Activated T-cell treated with anti-CD3 and anti-CD28 coated beads for 4 hours (primary cell): ENCODE data around the gene TET3.

Experiments used
- DNase-seq: peaks from one replicate; pipeline ENCODE4 v3.0.0-alpha.2; 2020

Gene TET3

DNA sequence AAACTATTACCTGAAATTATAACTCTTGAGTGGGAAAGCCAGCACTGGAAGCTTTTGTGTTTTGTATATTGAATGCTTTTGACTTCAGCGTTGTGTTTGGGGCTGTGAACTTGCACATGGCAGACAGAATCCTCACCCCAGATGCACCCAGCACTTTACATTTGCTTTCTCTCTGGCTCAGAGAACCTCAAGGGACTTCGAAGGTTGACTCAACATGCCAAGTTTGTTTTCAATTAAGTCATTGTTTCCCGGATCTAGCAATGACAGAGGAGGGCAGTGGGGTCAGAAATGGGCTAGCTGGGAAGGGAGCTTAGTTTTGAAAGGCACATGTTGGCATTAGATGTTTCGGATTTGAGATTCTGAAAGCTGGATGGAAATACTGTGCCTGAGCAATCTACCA lies 22.4 kb downstream of the TET3 start:
- DNase-seq, result no peak

DNA sequence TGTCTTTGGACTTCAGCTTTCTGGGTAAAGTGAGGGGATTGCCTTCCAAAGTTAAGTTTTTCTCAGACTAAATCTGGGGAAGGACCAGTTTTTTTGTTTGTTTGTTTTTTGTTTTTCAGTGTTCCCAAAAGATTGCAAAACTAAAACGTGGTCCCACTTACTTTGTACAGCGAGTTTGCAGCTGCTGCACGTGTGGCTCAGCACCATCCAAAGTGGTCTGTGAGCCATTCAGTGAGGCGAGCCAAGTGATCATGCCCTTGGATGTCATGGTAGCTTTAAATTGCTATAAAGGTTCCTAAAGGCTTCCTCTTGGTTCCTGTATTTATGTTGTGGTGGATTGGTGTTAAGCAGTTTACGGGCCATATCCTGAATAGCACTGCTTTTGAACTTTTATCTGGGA lies 23.0 kb downstream of the TET3 start:
- no peak for DNase-seq

DNA sequence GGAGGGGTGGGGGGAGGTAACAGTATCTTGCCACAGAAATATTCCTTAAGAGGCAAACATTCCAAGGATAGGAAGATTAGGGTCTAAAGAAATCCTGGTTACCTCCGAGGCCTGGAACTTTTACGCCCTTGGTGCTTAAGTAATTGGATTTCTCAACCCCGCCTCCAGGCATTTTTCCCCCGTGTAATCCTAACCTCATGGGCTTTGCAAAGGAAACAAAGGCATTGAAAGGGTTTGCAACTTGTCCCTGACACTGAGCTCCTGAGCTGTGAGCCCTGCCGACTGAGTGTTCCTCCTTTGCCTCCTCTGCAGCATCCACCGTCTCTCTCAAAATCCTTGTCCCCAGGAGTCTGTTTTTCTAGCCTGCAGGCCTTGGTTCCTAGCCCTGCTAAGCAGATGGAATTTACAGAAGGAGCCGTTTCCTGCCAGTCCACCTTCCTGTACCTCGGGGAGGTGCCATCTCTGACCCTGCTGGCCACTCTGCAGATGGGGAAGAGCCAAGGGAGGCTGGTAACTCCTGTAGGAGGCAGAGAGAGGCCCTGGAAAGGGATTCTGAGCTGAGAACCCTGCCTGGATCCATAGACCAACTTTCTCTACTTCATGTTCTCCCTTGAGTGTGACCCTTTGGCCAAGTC lies 24.2 kb downstream of the TET3 start:
- DNase-seq, result no peak

DNA sequence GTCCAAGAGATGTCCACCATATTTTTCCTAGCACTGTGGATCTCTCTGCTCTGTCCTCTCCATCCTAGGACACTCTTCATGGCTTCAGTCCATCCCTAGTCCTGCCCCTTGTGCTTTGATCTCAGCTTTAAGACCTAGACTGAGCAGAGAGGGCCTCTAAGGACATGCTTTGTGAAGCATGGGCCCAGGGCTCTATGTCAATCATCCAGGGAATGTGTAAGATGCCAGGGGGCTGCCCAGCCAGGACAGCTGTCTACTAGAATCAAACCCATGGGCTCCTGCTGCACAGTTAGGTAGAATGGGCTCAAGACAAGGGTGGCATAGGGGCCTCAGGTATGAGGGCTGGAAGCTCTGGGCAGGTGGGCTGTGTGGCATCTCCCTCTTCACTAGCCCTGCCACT lies 24.9 kb downstream of the TET3 start:
- no peak for DNase-seq

DNA sequence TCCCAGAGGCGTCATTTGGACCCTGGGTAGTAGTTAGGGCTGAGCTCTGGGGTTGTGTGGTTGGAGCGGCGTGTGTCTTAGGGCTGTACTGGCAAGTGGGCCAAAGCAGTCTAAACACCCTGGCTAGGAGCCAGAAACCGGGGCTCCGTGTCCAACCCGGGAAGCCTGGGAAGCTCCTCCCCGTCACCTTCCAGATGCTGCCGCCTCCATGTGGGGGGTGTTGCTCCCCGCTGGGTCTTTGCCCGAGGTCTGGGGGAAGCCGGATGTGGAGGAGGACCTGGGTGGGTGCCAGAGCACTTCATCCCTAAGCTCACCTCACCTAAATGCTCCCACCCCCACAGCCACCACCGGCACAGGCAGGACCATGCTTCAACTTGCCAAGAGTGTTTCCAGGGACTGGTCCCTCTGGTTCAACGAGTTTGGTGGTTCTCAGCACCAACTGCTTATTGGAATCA lies 25.4 kb downstream of the TET3 start:
- DNase-seq, result no peak

DNA sequence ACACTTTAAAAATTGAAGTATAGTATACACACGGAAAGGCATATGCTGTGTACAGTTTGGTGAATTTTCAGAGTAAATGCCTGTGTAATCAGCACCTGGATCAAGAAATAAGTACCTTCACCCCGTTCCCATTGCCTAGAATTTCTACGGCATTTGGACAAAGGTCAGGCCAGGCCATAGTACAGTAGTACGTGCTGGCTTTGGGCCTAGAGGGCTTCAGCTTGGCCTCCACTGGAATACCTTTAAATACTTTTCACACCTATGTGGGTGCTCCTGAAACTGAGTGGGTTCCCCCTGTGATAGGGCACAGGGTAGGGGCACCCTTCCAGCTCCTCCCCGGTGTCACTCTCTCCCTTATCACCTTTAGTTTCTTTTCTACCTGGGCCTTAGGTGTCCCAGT lies 26.5 kb downstream of the TET3 start:
- DNase-seq, result no peak

DNA sequence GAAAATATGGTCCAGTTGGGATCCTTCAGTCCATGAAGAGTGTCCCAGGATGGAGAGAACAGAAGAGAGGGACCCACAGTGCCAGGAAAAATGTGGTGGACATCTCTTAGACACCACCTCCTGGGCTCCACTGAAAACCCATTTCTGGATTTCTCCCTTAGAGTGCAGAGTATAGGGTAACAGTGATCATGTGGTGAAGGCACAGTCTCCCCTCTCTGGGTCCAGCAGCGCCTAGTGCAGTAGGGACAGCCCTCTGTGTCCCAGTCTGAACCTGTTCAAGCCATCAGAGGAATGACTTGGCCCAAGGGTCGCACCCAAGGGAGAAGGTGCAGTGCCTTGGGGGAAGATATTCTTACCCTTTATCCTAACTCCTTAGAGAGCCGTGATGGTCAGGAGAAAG lies 30.1 kb downstream of the TET3 start:
- no peak for DNase-seq

DNA sequence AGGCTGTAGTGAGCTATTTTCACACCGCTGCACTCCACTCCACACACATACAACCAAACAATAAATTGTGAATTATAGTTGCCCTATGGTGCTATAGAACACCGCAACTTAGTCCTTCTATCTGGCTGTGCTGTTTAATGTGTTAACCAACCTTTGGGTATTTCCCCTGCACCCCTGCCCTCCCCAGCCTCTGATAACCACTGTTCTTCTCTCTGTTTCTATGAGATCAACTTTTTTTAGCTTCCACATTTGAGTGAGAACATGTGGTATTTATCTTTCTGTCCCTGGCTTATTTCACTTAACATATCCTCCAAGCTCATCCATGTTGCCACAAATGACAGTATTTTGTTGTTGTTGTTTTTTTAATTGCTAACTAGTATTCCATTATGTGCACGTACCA lies 32.5 kb downstream of the TET3 start:
- DNase-seq, result no peak

DNA sequence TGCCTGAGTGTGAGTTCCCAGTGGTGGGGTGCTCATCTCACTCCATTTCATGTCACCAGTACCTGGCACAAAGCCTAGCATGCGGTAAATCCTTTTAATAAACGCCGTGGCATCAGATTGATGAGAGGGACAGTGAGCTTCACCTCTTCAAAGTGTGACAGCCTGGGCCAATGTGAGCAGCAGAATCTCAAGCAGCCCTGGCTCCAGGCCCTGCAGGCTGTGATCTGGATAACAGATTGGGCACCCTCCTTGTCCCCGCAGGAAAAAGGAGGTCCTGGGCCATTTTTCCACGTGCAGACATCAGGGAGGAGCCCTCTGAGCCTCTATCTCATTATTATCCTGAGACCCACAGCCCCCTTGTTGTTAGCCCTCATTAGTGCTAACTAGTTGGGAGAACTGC lies 34.8 kb downstream of the TET3 start:
- no peak for DNase-seq

DNA sequence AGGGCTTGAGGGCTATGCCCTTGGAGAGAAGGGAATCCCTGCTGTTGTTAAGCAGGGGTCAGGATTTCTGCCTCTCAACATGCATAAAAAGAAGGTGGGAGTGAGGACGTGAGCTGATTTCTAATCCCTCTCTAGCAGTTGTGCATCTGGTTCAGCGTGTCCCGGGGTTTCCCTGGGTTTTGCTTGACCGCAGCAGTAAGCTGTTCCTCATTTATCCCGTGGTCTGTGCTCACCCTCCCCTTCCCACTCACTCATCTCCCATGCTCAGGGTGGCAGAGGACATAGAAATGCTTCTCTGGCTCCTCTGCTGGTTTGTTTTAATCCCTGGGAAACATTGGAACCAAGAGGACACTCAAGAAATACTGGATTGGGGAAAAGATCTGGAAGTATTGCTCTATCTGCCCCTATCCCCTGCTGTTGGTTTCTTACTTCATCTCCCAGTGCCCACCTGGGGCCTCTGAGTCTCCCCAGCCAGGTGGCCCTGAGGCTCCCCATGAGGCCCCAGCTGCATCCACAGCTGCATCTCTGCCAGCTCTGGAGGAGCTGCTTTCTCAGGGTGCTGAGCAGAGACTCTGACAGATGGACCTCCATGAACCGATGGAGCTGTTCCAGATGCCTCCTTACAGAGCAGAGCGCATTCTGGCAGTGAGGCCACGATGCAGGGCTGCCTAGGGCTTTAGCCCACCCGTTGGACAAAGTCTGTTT lies 36.1 kb downstream of the TET3 start:
- DNase-seq, result no peak

DNA sequence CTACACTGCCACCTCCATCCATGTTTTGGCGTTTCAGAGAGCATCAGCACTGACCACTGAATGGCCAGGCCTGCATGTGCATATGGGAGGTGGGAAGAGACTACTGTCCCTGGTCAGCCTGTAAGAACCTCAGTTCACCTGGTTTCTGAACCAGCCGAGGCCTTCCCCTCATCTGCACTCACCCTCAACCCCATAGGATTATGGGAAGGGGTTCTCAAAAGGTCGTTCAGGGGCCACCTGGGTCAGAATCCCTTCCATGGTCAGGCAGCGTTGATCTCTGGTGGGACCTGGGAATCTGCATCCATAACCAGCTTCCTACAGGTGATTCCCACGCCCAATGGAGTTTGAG lies 36.7 kb downstream of the TET3 start:
- DNase-seq, result no peak

DNA sequence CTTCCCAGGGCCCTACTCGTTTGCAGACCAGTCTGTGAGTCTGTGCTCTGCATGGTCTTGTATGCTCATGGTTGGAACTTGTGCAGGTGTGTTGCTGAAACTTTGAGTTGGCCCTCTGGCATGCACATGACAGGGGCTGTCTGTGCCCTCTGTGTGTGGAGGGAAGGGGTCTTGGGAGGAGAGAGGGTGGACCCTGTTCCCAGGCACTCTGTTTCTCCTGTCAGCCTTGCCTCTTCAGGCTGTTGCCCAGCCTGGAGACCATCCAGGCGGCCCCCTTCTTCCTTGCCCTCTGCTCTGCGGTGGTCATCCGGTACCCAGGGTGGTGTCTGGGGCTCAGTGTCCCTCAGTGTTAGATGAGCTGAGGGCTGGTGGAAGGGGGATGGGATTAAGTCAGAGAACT lies 39.5 kb downstream of the TET3 start:
- DNase-seq, result no peak

DNA sequence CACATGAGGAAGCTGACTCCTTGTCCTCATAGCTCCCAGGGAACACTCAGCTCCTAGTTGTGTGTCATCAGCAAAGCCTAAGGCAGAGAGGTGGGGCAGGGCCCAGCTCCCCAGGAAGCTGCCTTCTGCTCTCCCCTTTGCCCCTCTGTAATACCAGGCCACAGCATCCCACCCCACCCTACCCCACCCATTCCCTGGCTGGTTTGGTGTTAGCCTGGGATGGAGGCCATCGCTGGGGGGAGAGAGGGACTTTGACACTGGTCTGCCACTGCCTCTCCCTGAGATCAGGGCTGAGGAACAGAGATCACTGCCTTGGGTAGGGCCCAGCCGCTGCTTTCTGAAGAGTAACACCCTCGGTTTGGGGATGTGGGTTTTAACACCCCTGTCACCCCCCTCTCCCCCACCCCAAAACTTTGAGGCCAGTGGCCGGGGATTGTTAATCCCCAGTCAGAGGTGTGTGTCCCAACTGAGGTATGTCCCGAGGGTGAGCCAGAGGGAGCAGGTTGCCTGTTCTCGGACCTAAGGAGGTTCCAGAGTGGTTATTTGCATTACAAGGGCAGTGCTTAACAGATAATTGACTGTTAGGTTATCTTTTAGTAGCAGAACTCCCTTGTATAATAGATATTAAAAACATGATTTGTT lies 41.4 kb downstream of the TET3 start:
- no peak for DNase-seq

DNA sequence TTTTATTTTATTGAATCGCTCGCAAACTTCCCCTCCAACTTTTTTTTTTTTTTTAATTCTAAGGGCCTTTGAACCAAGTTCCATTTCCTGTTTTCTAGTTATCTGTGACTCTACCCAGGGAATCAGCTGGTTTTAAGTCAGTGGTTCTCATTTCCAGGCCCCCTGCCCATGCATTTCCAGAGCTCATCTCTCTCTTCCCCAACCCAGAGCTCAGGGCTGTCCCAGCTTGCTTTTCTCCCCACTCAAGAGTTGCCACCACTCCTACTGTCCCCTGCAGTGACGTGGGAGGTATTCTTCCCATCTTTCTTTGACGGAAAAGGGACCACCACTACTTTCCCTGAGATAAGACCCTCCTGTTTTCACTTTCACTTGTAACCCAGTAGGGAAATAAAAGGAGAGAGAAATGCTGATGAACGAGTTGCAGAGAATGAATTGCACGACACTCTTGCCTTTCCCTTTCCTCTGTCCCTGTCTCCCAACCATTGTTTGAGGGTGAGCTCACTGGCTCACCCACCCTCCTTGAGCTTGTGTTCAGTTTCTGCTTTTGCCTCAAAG lies 42.1 kb downstream of the TET3 start:
- no peak for DNase-seq

DNA sequence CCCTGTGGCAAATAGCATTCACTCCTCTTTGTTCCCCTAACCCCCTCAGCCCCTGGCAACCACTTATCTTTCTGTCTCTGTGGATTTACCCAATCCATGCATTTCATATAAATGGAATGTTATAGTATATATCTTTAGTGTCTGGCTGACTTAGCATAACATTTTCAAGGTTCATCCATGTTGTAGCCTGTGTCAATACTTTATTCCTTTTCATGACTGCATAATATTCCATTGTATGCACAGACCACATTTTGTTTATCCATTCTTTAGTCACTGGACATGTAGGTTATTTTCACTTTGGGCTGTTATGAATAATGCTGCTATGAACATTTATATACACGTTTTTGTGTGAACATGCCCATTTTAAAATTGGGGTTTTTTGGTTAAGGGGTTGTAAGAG lies 42.8 kb downstream of the TET3 start:
- DNase-seq, result no peak

DNA sequence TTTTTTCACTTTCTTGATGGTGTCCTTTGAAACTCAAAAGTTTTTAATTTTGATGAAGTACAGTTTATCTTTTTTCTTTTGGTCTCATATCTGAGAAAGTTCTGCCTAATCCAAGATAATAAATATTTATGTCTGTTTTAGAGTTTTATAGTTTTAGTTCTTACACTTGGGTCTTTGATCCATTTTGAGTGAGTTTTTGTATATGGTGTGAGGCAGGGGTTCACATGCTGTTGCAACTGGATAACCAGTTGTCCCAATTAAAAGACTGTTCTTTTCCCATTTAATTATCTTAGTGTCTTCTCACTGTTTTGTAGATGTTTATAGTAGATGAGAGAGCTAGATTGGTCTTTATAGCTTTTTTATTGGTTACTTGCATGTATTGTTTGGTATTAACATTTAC lies 43.6 kb downstream of the TET3 start:
- no peak for DNase-seq

DNA sequence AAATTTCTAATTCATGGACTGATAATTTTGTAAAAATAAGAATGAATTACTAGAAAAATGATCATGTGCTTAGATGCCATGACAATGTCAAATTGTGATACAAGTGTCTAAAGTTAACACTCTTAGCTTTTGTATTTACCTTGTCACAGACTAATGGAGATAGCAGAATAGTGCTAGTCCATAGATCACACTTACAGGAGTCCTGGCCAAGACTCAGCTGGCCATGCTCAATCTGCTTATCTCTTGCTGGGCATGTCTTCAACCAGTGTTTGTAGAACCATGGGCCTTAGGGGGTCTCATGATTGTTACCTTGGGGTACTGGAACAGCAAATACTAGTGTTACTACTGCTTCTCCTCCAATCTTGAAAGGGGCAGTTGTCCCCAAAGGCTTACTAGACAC lies 44.0 kb downstream of the TET3 start:
- no peak for DNase-seq

DNA sequence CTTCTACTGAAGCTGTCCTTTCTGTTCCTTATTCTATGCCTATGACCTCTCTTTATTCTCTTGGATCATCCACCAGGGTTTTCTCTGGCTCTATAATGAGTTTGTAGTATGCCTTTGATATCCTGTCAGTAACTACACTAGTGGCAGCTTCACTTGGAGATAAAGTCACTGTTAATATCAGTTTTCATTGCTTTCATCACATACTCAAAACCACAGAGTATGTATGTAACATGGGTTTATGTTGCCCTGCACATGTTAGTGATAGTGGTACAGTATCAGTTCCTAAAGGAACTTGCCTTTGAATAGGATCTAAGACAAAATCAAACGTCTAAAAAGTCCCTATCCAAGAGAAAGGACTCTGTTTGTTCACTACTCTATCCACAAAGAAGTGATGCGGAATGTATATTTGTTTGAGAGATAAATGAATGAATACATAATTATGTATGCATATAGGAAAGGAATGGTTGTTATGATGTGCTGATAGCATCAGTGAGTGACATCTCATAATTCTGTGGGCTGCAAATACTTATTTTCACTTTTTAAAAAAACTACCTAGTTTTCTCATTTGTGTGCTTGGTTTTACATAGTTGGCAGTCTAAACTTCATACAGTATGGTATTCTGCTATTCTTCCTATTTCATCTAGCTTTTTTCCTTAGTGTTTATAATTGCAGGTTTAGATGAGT lies 45.1 kb downstream of the TET3 start:
- no peak for DNase-seq

DNA sequence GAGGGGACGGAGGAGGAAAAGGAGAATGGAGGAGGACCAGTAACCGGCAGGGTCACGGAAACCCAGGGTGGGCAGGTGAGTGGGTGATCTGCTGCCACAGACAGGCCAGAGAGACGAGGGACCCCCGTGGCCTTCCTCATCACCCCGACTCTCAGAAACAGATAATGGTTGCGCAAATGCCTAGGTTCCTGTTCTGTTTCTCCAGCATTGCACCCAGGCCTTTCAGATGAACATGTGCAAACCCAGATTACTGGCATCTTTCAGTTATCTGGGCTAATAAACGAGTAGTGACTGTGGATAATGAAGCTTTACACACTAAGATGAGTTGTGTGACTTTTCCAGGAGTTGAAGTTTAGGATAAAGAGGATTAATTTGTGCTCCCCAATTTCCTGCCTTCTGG lies 46.5 kb downstream of the TET3 start:
- DNase-seq, result no peak

DNA sequence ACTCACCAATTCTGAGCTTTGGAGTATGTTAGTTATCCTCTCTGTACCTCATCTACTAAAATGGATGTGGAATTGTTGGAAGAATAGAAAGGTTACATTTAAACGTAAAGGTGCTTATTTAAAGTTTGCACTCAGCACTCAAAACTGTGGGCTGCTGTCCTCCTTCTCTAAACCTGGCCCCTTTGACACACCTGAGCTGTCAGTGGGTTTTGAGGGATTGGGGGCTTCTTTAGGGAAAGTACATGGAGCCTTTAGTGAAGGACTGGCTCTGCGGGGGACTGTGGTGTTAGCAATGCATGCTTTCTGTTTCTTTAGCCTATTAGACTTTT lies 47.2 kb downstream of the TET3 start:
- no peak for DNase-seq

DNA sequence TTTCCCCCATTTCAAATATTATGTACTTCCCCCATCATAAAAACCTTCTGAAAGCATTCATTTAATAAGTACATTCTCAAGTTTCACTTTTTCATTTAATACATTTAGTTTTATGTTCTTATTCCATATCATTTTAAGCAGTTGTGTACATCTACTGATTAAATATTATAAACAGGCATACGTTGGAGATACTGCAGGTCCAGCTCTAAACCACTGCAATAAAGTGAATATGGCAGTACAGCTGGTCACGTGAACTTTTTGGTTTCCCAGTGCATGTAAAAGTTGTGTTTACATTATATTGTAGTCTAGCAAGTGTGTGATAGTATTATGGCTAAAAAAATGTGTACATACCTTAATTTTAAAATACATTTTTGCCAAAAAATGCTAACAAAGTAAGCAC lies 48.7 kb downstream of the TET3 start:
- no peak for DNase-seq
